Mononuclear cell (primary cell): Measurements from ENCODE around the gene PELO. TPM values are rescaled to one million over a fixed set of nuclear protein-coding genes. Genes with fewer than 3 reads are reported as not detected.

Source experiments
- H3K27me3 ChIP-seq: 2 replicates; pipeline ENCODE4 v1.6.0; 2011; ENCODE audit warnings: low read length, control low read depth; ENCODE audit not compliant: insufficient read depth
- H3K4me1 ChIP-seq: 2 replicates; pipeline ENCODE4 v1.5.1; 2011; ENCODE audit warnings: mild to moderate bottlenecking, low read length, control low read depth; ENCODE audit not compliant: insufficient read depth
- H3K4me3 ChIP-seq: 2 replicates; pipeline ENCODE4 v1.5.1; 2011; ENCODE audit warnings: mild to moderate bottlenecking, low read length, moderate library complexity
- H3K9me3 ChIP-seq: 2 replicates; pipeline ENCODE4 v1.5.1; 2011; ENCODE audit warnings: low read depth, mild to moderate bottlenecking, control low read depth, low read length
- total RNA-seq: library from RNA; depleted of rRNA; stranded (reverse); fragments of >200 nt; gene quantifications from one replicate; pipeline ENCODE4 v1.2.3, GENCODE V29; 2012

PELO gene
- total RNA-seq, 1 donor = 4.2 TPM

- Histone ChIP-seq H3K4me1 (peaks cover 6% of the 10 kb centered on the region), H3K27me3 (no peaks in the 10 kb centered on the region), H3K9me3 (no peaks in the 10 kb centered on the region), H3K4me3 (no peak overlapping the region)
Measured at GRCh38 chr5:52760695-52761366, 26.9 kb upstream of the PELO start.

GRCh38 chr5:52767217-52767743 lies 20.4 kb upstream of the PELO start:
- Histone ChIP-seq H3K4me3 (no peak overlapping the region), H3K9me3 (no peaks in the 10 kb centered on the region), H3K4me1 (no peaks in the 10 kb centered on the region), H3K27me3 (no peaks in the 10 kb centered on the region)

- no peak overlapping the region for H3K4me3 ChIP-seq
- no peaks in the 10 kb centered on the region for H3K9me3 ChIP-seq
- H3K27me3 ChIP-seq = no peaks in the 10 kb centered on the region
- no peaks in the 10 kb centered on the region for H3K4me1 ChIP-seq
Measured at GRCh38 chr5:52767766-52768480, 19.8 kb upstream of the PELO start.

GRCh38 chr5:52769061-52769460 lies 18.7 kb upstream of the PELO start:
- Histone ChIP-seq H3K9me3 (no peaks in the 10 kb centered on the region), H3K4me3 (no peak overlapping the region), H3K27me3 (no peaks in the 10 kb centered on the region), H3K4me1 (no peaks in the 10 kb centered on the region)

GRCh38 chr5:52770287-52770939 lies 17.3 kb upstream of the PELO start:
- Histone ChIP-seq H3K27me3 (no peaks in the 10 kb centered on the region), H3K4me3 (no peak overlapping the region)

GRCh38 chr5:52771343-52772039 lies 16.2 kb upstream of the PELO start:
- Histone ChIP-seq H3K9me3 (no peaks in the 10 kb centered on the region), H3K4me3 (no peak overlapping the region), H3K4me1 (peaks cover 10% of the 10 kb centered on the region), H3K27me3 (no peaks in the 10 kb centered on the region)

More at GRCh38 chr5:52770287-52770939, 17.3 kb upstream of the PELO start:
- Histone ChIP-seq H3K9me3 (no peaks in the 10 kb centered on the region), H3K4me1 (no peaks in the 10 kb centered on the region)

- Histone ChIP-seq H3K9me3 (no peaks in the 10 kb centered on the region), H3K27me3 (no peaks in the 10 kb centered on the region), H3K4me3 (no peak overlapping the region), H3K4me1 (peaks cover 10% of the 10 kb centered on the region)
Measured at GRCh38 chr5:52772668-52773067, 15.0 kb upstream of the PELO start.

- Histone ChIP-seq H3K4me3 (no peak overlapping the region), H3K4me1 (peaks cover 10% of the 10 kb centered on the region), H3K27me3 (no peaks in the 10 kb centered on the region), H3K9me3 (no peaks in the 10 kb centered on the region)
Measured at GRCh38 chr5:52773342-52773741, 14.4 kb upstream of the PELO start.

- no peak overlapping the region for H3K4me3 ChIP-seq
- no peaks in the 10 kb centered on the region for H3K27me3 ChIP-seq
- H3K4me1 ChIP-seq = peaks cover 10% of the 10 kb centered on the region
- no peaks in the 10 kb centered on the region for H3K9me3 ChIP-seq
Measured at GRCh38 chr5:52774005-52774410, 13.7 kb upstream of the PELO start.

GRCh38 chr5:52776116-52776515 lies 11.6 kb upstream of the PELO start:
- no peak overlapping the region for H3K4me3 ChIP-seq
- H3K9me3 ChIP-seq = no peaks in the 10 kb centered on the region
- H3K27me3 ChIP-seq = no peaks in the 10 kb centered on the region
- peaks cover 10% of the 10 kb centered on the region for H3K4me1 ChIP-seq

- H3K27me3 ChIP-seq = no peaks in the 10 kb centered on the region
- peaks cover 10% of the 10 kb centered on the region for H3K4me1 ChIP-seq
- no peaks in the 10 kb centered on the region for H3K9me3 ChIP-seq
- no peak overlapping the region for H3K4me3 ChIP-seq
Measured at GRCh38 chr5:52777186-52777585, 10.5 kb upstream of the PELO start.

GRCh38 chr5:52778781-52779180 lies 8.9 kb upstream of the PELO start:
- H3K4me3 ChIP-seq = no peak overlapping the region
- H3K27me3 ChIP-seq = no peaks in the 10 kb centered on the region
- H3K4me1 ChIP-seq = peaks cover 10% of the 10 kb centered on the region
- no peaks in the 10 kb centered on the region for H3K9me3 ChIP-seq

GRCh38 chr5:52779213-52779612 lies 8.5 kb upstream of the PELO start:
- H3K4me1 ChIP-seq = peaks cover 10% of the 10 kb centered on the region
- H3K27me3 ChIP-seq = no peaks in the 10 kb centered on the region
- H3K4me3 ChIP-seq = no peak overlapping the region
- H3K9me3 ChIP-seq = no peaks in the 10 kb centered on the region

- Histone ChIP-seq H3K9me3 (no peaks in the 10 kb centered on the region), H3K27me3 (peaks cover 16% of the 10 kb centered on the region)
Measured at GRCh38 chr5:52783226-52783959, 4.3 kb upstream of the PELO start.

More at GRCh38 chr5:52783226-52783959, 4.3 kb upstream of the PELO start:
- peaks cover 24% of the 10 kb centered on the region for H3K4me1 ChIP-seq
- H3K4me3 ChIP-seq = no peak overlapping the region
